SU-DHL-6 (cell line): ENCODE data around the gene ANKRD44.
A peak's percentile ranks its signal among the peaks of the same experiment; 100 is the strongest.

ENCODE experiments used
- H2AFZ ChIP-seq: fragments of 200-600 bp; sonication (generic); 2 replicates; pipeline ENCODE4 v1.6.1; 2014; ENCODE audit warnings: low read depth, mild to moderate bottlenecking, moderate library complexity, mixed read lengths, antibody characterized with exemption, low read length; ENCODE audit not compliant: severe bottlenecking
- H3F3A ChIP-seq: fragments of 200-600 bp; shearing (Covaris generic); 2 replicates; pipeline ENCODE4 v1.6.0; 2016; ENCODE audit warnings: antibody characterized with exemption, mild to moderate bottlenecking; ENCODE audit not compliant: insufficient read depth
- H3K27ac ChIP-seq: fragments of 200-600 bp; sonication (generic); 2 replicates; pipeline ENCODE4 v1.5.1; 2016; ENCODE audit warnings: low read depth, mild to moderate bottlenecking, low read length, moderate library complexity, mixed read lengths
- H3K27me3 ChIP-seq: fragments of 200-600 bp; sonication (generic), shearing (Covaris generic); 2 replicates; pipeline ENCODE4 v1.6.0; 2014; ENCODE audit warnings: mild to moderate bottlenecking, low read length
- H3K36me3 ChIP-seq: fragments of 200-600 bp; sonication (generic); 2 replicates; pipeline ENCODE4 v1.6.1; 2014; ENCODE audit warnings: mild to moderate bottlenecking, low read length, mixed read lengths
- H3K4me2 ChIP-seq: fragments of 300-600, 200-600 bp; shearing (Covaris generic), sonication (generic); 2 replicates; pipeline ENCODE4 v1.6.0; 2014; ENCODE audit warnings: low read length, low read depth, mild to moderate bottlenecking; ENCODE audit not compliant: poor library complexity, severe bottlenecking
- H3K4me3 ChIP-seq: fragments of 200-600 bp; sonication (generic); 2 replicates; pipeline ENCODE4 v1.5.1; 2014; ENCODE audit warnings: antibody characterized with exemption, low read length, mild to moderate bottlenecking, mixed read lengths; ENCODE audit not compliant: insufficient read depth, poor library complexity, severe bottlenecking
- H3K79me2 ChIP-seq: fragments of 200-600 bp; sonication (generic); 2 replicates; pipeline ENCODE4 v1.6.1; 2014; ENCODE audit warnings: mild to moderate bottlenecking, low read length, moderate library complexity; ENCODE audit not compliant: insufficient read depth
- H3K9ac ChIP-seq: fragments of 200-600 bp; sonication (generic); 2 replicates; pipeline ENCODE4 v1.7.0; 2014; ENCODE audit warnings: mild to moderate bottlenecking, low read length
- H3K9me2 ChIP-seq: fragments of 200-600 bp; sonication (generic); replicated peaks from 2 replicates; pipeline ENCODE4 v1.6.1; 2014; ENCODE audit warnings: low read length; ENCODE audit not compliant: insufficient read depth
- H3K9me3 ChIP-seq: fragments of 200-600 bp; sonication (generic); 2 replicates; pipeline ENCODE4 v1.6.1; 2014; ENCODE audit warnings: low read length, mixed read lengths; ENCODE audit not compliant: insufficient read depth
- H4K20me1 ChIP-seq: fragments of 200-600 bp; sonication (generic); 2 replicates; pipeline ENCODE4 v1.6.1; 2014; ENCODE audit warnings: low read depth, mild to moderate bottlenecking, antibody characterized with exemption, low read length, moderate library complexity, mixed read lengths
- EZH2phosphoT487 ChIP-seq: fragments of 200-600 bp; sonication (generic), shearing (Covaris generic); conservative IDR thresholded peaks from 2 replicates; pipeline ENCODE4 v1.6.1; 2018; ENCODE audit warnings: mild to moderate bottlenecking, antibody characterized with exemption, low read length, moderate library complexity, mixed read lengths
- TF ChIP-seq, protein P1 (sequence below): fragments of 200-600 bp; sonication (generic); IDR thresholded peaks from one replicate; pipeline ENCODE4 v1.5.1; 2017; ENCODE audit warnings: antibody characterized with exemption, mild to moderate bottlenecking, low read length, moderate library complexity; ENCODE audit not compliant: insufficient read depth, poor library complexity, severe bottlenecking

Gene ANKRD44

GRCh38 chr2:197322724-197323720 lies 12.4 kb upstream of the ANKRD44 start:
- peak overlapping the region; percentile 34 for H3K4me2 ChIP-seq

GRCh38 chr2:197322143-197322542 lies 11.6 kb upstream of the ANKRD44 start:
- no peak overlapping the region for H3K4me2 ChIP-seq
- TF ChIP-seq, protein P1, sequence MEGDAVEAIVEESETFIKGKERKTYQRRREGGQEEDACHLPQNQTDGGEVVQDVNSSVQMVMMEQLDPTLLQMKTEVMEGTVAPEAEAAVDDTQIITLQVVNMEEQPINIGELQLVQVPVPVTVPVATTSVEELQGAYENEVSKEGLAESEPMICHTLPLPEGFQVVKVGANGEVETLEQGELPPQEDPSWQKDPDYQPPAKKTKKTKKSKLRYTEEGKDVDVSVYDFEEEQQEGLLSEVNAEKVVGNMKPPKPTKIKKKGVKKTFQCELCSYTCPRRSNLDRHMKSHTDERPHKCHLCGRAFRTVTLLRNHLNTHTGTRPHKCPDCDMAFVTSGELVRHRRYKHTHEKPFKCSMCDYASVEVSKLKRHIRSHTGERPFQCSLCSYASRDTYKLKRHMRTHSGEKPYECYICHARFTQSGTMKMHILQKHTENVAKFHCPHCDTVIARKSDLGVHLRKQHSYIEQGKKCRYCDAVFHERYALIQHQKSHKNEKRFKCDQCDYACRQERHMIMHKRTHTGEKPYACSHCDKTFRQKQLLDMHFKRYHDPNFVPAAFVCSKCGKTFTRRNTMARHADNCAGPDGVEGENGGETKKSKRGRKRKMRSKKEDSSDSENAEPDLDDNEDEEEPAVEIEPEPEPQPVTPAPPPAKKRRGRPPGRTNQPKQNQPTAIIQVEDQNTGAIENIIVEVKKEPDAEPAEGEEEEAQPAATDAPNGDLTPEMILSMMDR, result no peak
- TF ChIP-seq EZH2phosphoT487, result no peak
- no peaks in the 10 kb centered on the region for H3K9me2 ChIP-seq
- no peaks in the 10 kb centered on the region for H3F3A ChIP-seq
- H3K79me2 ChIP-seq, result no peaks in the 10 kb centered on the region
- H3K9me3 ChIP-seq, result no peaks in the 10 kb centered on the region
- H3K27me3 ChIP-seq, result no peaks in the 10 kb centered on the region
- H3K9ac ChIP-seq, result no peak overlapping the region
- H2AFZ ChIP-seq, result no peak overlapping the region
- no peaks in the 10 kb centered on the region for H3K36me3 ChIP-seq
- no peak overlapping the region for H3K27ac ChIP-seq
- no peak overlapping the region for H3K4me3 ChIP-seq
- no peaks in the 10 kb centered on the region for H4K20me1 ChIP-seq

More at GRCh38 chr2:197322724-197323720, 12.4 kb upstream of the ANKRD44 start:
- Histone ChIP-seq H3K9ac (peak overlapping the region; percentile 2; the same call in 1 of the 2 replicates), H4K20me1 (no peaks in the 10 kb centered on the region), H3K9me2 (no peaks in the 10 kb centered on the region), H3K79me2 (no peaks in the 10 kb centered on the region), H3K9me3 (no peaks in the 10 kb centered on the region), H3F3A (no peaks in the 10 kb centered on the region), H2AFZ (peak overlapping the region; percentile 5), H3K4me3 (no peak overlapping the region), H3K36me3 (no peaks in the 10 kb centered on the region), H3K27ac (no peak overlapping the region; the same call in 1 of the 2 replicates), H3K27me3 (no peaks in the 10 kb centered on the region)
- no peak for TF ChIP-seq EZH2phosphoT487
- TF ChIP-seq, protein P1, result no peak

DNA sequence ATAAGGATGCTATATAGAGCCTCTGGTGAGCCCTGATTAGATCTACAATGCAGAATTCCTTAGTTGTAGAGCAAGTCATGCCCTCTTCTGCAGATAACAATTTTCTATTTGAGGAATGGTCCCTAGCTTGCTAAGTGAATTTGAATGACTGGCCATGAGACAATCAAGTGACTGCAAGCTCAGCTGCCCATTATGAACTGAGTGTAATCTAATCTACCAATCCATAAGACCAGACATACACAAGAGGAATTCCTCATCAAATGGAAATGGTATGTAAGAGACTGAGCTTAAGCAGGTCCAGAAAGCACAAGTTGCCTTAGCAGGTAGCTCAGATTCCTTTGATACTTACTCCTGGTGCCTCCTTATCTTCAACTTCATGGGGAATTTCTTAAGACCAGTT lies 4.8 kb upstream of the ANKRD44 start:
- Histone ChIP-seq H4K20me1 (no peaks in the 10 kb centered on the region), H3K79me2 (peaks cover 7% of the 10 kb centered on the region; the same call in 1 of the 2 replicates), H3K9me3 (no peaks in the 10 kb centered on the region), H2AFZ (no peak overlapping the region), H3K36me3 (no peaks in the 10 kb centered on the region), H3F3A (peaks cover 18% of the 10 kb centered on the region), H3K27ac (no peak overlapping the region), H3K4me2 (no peak overlapping the region), H3K27me3 (no peaks in the 10 kb centered on the region), H3K9me2 (no peaks in the 10 kb centered on the region), H3K4me3 (no peak overlapping the region), H3K9ac (no peak overlapping the region)
- TF ChIP-seq, protein P1, result no peak
- TF ChIP-seq EZH2phosphoT487, result no peak
